Caco-2 (cell line): ENCODE data around the gene TACC3. TPM values are rescaled to one million over a fixed set of nuclear protein-coding genes. Genes with fewer than 3 reads are reported as not detected.

Experiments used
- BruUV-seq: library from RNA; stranded (reverse); fragments of 400-500 nt; replicated peaks from 2 replicates; lab custom pipeline; 2021; lab: Mats Ljungman, UMichigan
- CTCF ChIA-PET: fragments of 300-600 bp; sonication (Branson Sonifier 250); formaldehyde crosslinking; loops from one replicate; lab custom pipeline; 2022; ENCODE audit warnings: antibody characterized with exemption; lab: Charles Lee
- POLR2A ChIA-PET: fragments of 300-600 bp; sonication (Branson Sonifier 250); formaldehyde crosslinking; loops from one replicate; lab custom pipeline; 2022; ENCODE audit warnings: antibody characterized with exemption; lab: Charles Lee
- DNase-seq, 2 experiments: peaks; one replicate each; pipeline versions ENCODE4 v3.0.0 to v3.0.0-alpha.2; 2020 to 2022
- H3K27me3 ChIP-seq: replicated peaks from 2 replicates; pipeline ENCODE4 v1.6.0; 2011; ENCODE audit warnings: low read length; ENCODE audit not compliant: control insufficient read depth, insufficient read depth
- H3K36me3 ChIP-seq: 2 replicates; pipeline ENCODE4 v1.5.1; 2011; ENCODE audit warnings: low read length; ENCODE audit not compliant: control insufficient read depth, insufficient read depth
- H3K4me1 ChIP-seq: fragments of 250-450 bp; sonication (Bioruptor Pico); 2 replicates; pipeline ENCODE4 v1.5.1; 2020; ENCODE audit warnings: mild to moderate bottlenecking
- H3K4me3 ChIP-seq: 2 replicates; pipeline ENCODE4 v1.5.1; 2011; ENCODE audit warnings: low read depth, mild to moderate bottlenecking, control low read depth, low read length
- H3K9me3 ChIP-seq: fragments of 250-450 bp; sonication (Bioruptor Pico); 2 replicates; pipeline ENCODE4 v1.5.1; 2020; ENCODE audit warnings: mild to moderate bottlenecking, moderate library complexity
- H3K27ac Mint-ChIP-seq: one replicate; pipeline ENCODE4 v1.8.0; 2022; ENCODE audit warnings: mixed read lengths; ENCODE audit not compliant: unreplicated experiment
- H3K27me3 Mint-ChIP-seq: one replicate; pipeline ENCODE4 v1.8.0; 2022; ENCODE audit warnings: mixed read lengths; ENCODE audit not compliant: insufficient read depth, unreplicated experiment
- H3K36me3 Mint-ChIP-seq: one replicate; pipeline ENCODE4 v1.8.0; 2022; ENCODE audit warnings: mild to moderate bottlenecking, mixed read lengths; ENCODE audit not compliant: insufficient read depth, unreplicated experiment
- H3K4me1 Mint-ChIP-seq: one replicate; pipeline ENCODE4 v1.8.0; 2022; ENCODE audit warnings: low read depth, mixed read lengths; ENCODE audit not compliant: unreplicated experiment
- H3K4me3 Mint-ChIP-seq: one replicate; pipeline ENCODE4 v1.8.0; 2022; ENCODE audit warnings: mild to moderate bottlenecking, moderate library complexity, mixed read lengths; ENCODE audit not compliant: unreplicated experiment
- H3K9me3 Mint-ChIP-seq: one replicate; pipeline ENCODE4 v1.8.0; 2022; ENCODE audit warnings: mixed read lengths; ENCODE audit not compliant: unreplicated experiment
- CTCF ChIP-seq, 2 experiments: fragments of 200-600 bp in 1 of 2; IDR thresholded peaks; 1 replicate in 1 of 2; 2 replicates in 1 of 2; pipeline versions ENCODE4 v1.5.1 to v1.8.0; 2011 to 2022; ENCODE audit warnings: antibody characterized with exemption in 1 of 2, control low read depth in 1 of 2, inconsistent platforms in 1 of 2, low read depth in 1 of 2, low read length in 1 of 2, mild to moderate bottlenecking in 1 of 2, moderate library complexity in 1 of 2; ENCODE audit not compliant: insufficient read depth in 1 of 2, severe bottlenecking in 1 of 2, unreplicated experiment in 1 of 2
- intact Hi-C: fragments of 100-400 bp; cut with micrococcal nuclease; formaldehyde crosslinking; loops from one replicate; pipeline ENCODE4 v1.10.0; 2022; ENCODE audit not compliant: unreplicated experiment
- total RNA-seq: library from RNA; stranded (reverse); gene quantifications from 2 replicates; pipeline ENCODE4 v1.2.3, GENCODE V29; 2022

The TACC3 gene
- total RNA-seq, 1 experiment from 2014 or later = 106 TPM

DNA sequence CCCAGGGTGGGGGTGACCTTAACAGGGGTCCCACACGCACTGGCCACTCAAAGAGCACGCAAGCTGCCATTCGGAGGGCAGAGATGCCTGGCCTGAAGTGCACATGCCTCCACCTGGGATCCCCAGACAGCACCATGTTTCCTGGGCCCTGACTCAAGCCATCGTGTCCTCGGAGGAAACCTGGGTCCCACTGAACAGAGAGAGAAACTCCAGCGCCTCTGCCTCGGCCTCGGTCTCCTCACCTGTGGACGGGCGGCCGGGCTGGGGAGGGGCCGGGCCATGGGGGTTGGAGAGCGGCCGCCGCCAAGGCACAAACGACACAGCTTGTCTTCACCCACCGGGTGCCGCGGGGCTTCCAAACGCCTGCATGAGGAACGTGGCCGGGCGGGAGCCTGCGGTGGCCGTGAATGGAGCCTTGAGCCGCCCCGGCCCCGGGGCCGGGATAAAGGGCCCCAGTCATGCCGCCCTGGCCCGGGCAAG, 41.8 kb downstream of the TACC3 start:
- H3K27me3 ChIP-seq = no peaks in the 10 kb centered on the region
- no peak for DNase-seq
- intact Hi-C loops = no loop called here
- Mint-ChIP-seq H3K9me3 (no peaks in the 10 kb centered on the region), H3K4me3 (no peak overlapping the region), H3K27me3 (no peaks in the 10 kb centered on the region), H3K4me1 (peaks cover 6% of the 10 kb centered on the region), H3K36me3 (no peaks in the 10 kb centered on the region), H3K27ac (no peak overlapping the region)
- peaks cover 28% of the 10 kb centered on the region for H3K4me1 ChIP-seq
- no peak for TF ChIP-seq CTCF (IDR thresholded peaks at IDR 0.05; ENCODE audit: insufficient read depth in 1 of 2, low read depth in 1 of 2, low read length in 1 of 2, severe bottlenecking in 1 of 2, unreplicated experiment in 1 of 2)
- H3K4me3 ChIP-seq = no peak overlapping the region
- no TSS peak for BruUV-seq
- H3K9me3 ChIP-seq = no peaks in the 10 kb centered on the region
- ChIA-PET CTCF (no interaction called here), POLR2A (interaction anchor here (0.6 kb wide), 1 partner anchor 246 kb away, joined by 3 read pairs; the partner anchor contains the start of gene NELFA)
- H3K36me3 ChIP-seq = no peaks in the 10 kb centered on the region

- Histone ChIP-seq H3K4me1 (peaks cover 31% of the 10 kb centered on the region), H3K4me3 (no peak overlapping the region), H3K36me3 (no peaks in the 10 kb centered on the region), H3K27me3 (no peaks in the 10 kb centered on the region), H3K9me3 (no peaks in the 10 kb centered on the region)
- DNase-seq = no peak
- no peaks in the 10 kb centered on the region for H3K27me3 Mint-ChIP-seq
- no peak for TF ChIP-seq CTCF (IDR thresholded peaks at IDR 0.05; ENCODE audit: insufficient read depth in 1 of 2, low read depth in 1 of 2, low read length in 1 of 2, severe bottlenecking in 1 of 2, unreplicated experiment in 1 of 2)
- no peak overlapping the region for H3K27ac Mint-ChIP-seq
- H3K9me3 Mint-ChIP-seq = no peaks in the 10 kb centered on the region
- CTCF ChIA-PET = interaction anchor here (1.0 kb wide), 1 partner anchor 15 kb away, joined by 3 read pairs; no protein-coding TSS in a partner anchor
- intact Hi-C loops = no loop called here
- BruUV-seq = no TSS peak
- POLR2A ChIA-PET = interaction anchor here (0.6 kb wide), 1 partner anchor 91 kb away, joined by 3 read pairs; no protein-coding TSS in a partner anchor
- H3K4me1 Mint-ChIP-seq = peaks cover 10% of the 10 kb centered on the region
- peaks cover 5% of the 10 kb centered on the region for H3K36me3 Mint-ChIP-seq
- H3K4me3 Mint-ChIP-seq = no peak overlapping the region
Measured at GRCh38 chr4:1763550-1764080, 42.3 kb downstream of the TACC3 start.

DNA sequence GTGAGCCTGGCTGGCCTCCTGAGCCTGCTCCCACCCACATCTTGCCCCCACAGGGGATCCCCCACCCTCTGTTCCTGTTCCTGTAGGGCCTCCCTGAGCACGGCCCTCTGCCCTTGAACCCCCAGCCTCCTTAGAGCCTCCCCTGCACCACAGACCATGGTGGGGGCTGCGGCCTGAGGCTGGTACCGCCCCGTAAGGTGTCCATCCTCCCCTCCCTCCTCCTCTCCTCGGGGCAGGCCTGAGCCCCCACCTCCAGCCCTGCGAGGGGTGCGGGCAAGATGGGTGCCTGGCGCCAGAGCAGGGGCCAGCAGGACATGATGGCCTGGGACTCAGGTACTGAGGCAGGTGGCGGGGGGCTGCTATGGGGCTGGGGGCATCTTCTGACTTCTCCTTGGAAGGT, 43.3 kb downstream of the TACC3 start:
- POLR2A ChIA-PET = no interaction called here

More for the DNA sequence above, 43.3 kb downstream of the TACC3 start:
- Histone ChIP-seq H3K4me1 (peaks cover 38% of the 10 kb centered on the region), H3K36me3 (no peaks in the 10 kb centered on the region), H3K27me3 (no peaks in the 10 kb centered on the region), H3K9me3 (no peaks in the 10 kb centered on the region), H3K4me3 (no peak overlapping the region)
- no peak overlapping the region for H3K4me3 Mint-ChIP-seq
- intact Hi-C loops = no loop called here
- no TSS peak for BruUV-seq
- TF ChIP-seq CTCF (IDR thresholded peaks at IDR 0.05; ENCODE audit: insufficient read depth in 1 of 2, low read depth in 1 of 2, low read length in 1 of 2, severe bottlenecking in 1 of 2, unreplicated experiment in 1 of 2) = no peak
- peaks cover 12% of the 10 kb centered on the region for H3K4me1 Mint-ChIP-seq
- CTCF ChIA-PET = interaction anchor here (0.6 to 1.0 kb wide), 2 partner anchors 16 kb away, joined by 3 to 4 read pairs; no protein-coding TSS in a partner anchor
- H3K36me3 Mint-ChIP-seq = peaks cover 6% of the 10 kb centered on the region
- no peaks in the 10 kb centered on the region for H3K9me3 Mint-ChIP-seq
- no peak for DNase-seq
- no peak overlapping the region for H3K27ac Mint-ChIP-seq
- H3K27me3 Mint-ChIP-seq = no peaks in the 10 kb centered on the region
